GM21447 (cell line): Measurements from ENCODE around the gene LMO4.
A peak's percentile ranks its signal among the peaks of the same experiment; 100 is the strongest.

Source experiments
- ATAC-seq: cut with Tn5 transposase; IDR thresholded peaks from one replicate; pipeline ENCODE4 v1.9.1; 2021; ENCODE audit not compliant: unreplicated experiment

LMO4 gene

GRCh38 chr1:87328272-87329050 is at the start of gene LMO4:
Gene LMO4 (plus strand): TSS chr1:87328880. CDS start chr1:87332016, 3,136 bp downstream.
- ATAC-seq, result peak; percentile 74

GRCh38 chr1:87279536-87279875 is 49.2 kb upstream of the LMO4 start:
- no peak for ATAC-seq

GRCh38 chr1:87279966-87280535 is 48.6 kb upstream of the LMO4 start:
- ATAC-seq, result no peak

- ATAC-seq, result no peak
Observed at GRCh38 chr1:87284456-87285240, 44.0 kb upstream of the LMO4 start.

- ATAC-seq, result no peak
Observed at GRCh38 chr1:87291107-87291506, 37.6 kb upstream of the LMO4 start.

GRCh38 chr1:87292684-87293493 is 35.8 kb upstream of the LMO4 start:
- ATAC-seq, result peak; percentile 67

- ATAC-seq, result no peak
Observed at GRCh38 chr1:87294633-87295032, 34.0 kb upstream of the LMO4 start.

- no peak for ATAC-seq
Observed at GRCh38 chr1:87295445-87296110, 33.1 kb upstream of the LMO4 start.

- ATAC-seq, result no peak
Observed at GRCh38 chr1:87296206-87296605, 32.5 kb upstream of the LMO4 start.

- ATAC-seq, result no peak
Observed at GRCh38 chr1:87299661-87300060, 29.0 kb upstream of the LMO4 start.

- ATAC-seq, result no peak
Observed at GRCh38 chr1:87300628-87301027, 28.1 kb upstream of the LMO4 start.

GRCh38 chr1:87305151-87305550 is 23.5 kb upstream of the LMO4 start:
- ATAC-seq, result no peak

GRCh38 chr1:87305762-87306161 is 22.9 kb upstream of the LMO4 start:
- ATAC-seq, result no peak

- ATAC-seq, result no peak
Observed at GRCh38 chr1:87307306-87307705, 21.4 kb upstream of the LMO4 start.

GRCh38 chr1:87307931-87308330 is 20.7 kb upstream of the LMO4 start:
- ATAC-seq, result no peak

- no peak for ATAC-seq
Observed at GRCh38 chr1:87314091-87314490, 14.6 kb upstream of the LMO4 start.

GRCh38 chr1:87318056-87318650 is 10.5 kb upstream of the LMO4 start:
- ATAC-seq, result no peak

- ATAC-seq, result no peak
Observed at GRCh38 chr1:87318806-87319205, 9.9 kb upstream of the LMO4 start.

- ATAC-seq, result no peak
Observed at GRCh38 chr1:87325982-87326738, 2.5 kb upstream of the LMO4 start.
